OCI-LY1 (cell line): ENCODE measurements around the gene PHF23.

Experiments
- H2AFZ ChIP-seq: fragments of 200-600 bp; sonication (generic), shearing (Covaris generic); 2 replicates; pipeline ENCODE4 v1.6.0; 2014; ENCODE audit warnings: antibody characterized with exemption, mild to moderate bottlenecking, low read length
- H3F3A ChIP-seq: fragments of 200-600 bp; sonication (generic), shearing (Covaris generic); 2 replicates; pipeline ENCODE4 v1.6.0; 2014; ENCODE audit warnings: mild to moderate bottlenecking, antibody characterized with exemption, low read length, moderate library complexity; ENCODE audit not compliant: insufficient read depth
- H3K27ac ChIP-seq: fragments of 200-600 bp; sonication (generic); 2 replicates; pipeline ENCODE4 v1.5.1; 2014; ENCODE audit warnings: low read length, mixed run types, mild to moderate bottlenecking, low read depth; ENCODE audit not compliant: poor library complexity, severe bottlenecking
- H3K27me3 ChIP-seq: fragments of 200-600 bp; sonication (generic); 2 replicates; pipeline ENCODE4 v1.6.0; 2014; ENCODE audit warnings: antibody characterized with exemption, mild to moderate bottlenecking, low read length, moderate library complexity; ENCODE audit not compliant: insufficient read depth
- H3K36me3 ChIP-seq: fragments of 200-600 bp; sonication (generic); 2 replicates; pipeline ENCODE4 v1.6.1; 2014; ENCODE audit warnings: mild to moderate bottlenecking, antibody characterized with exemption, low read length, moderate library complexity, mixed read lengths; ENCODE audit not compliant: insufficient read depth
- H3K4me1 ChIP-seq: fragments of 200-600 bp; sonication (generic); 2 replicates; pipeline ENCODE4 v1.5.1; 2014; ENCODE audit warnings: mild to moderate bottlenecking, low read length, moderate library complexity; ENCODE audit not compliant: insufficient read depth, severe bottlenecking
- H3K4me2 ChIP-seq: fragments of 200-600 bp; sonication (generic), shearing (Covaris generic); 2 replicates; pipeline ENCODE4 v1.6.1; 2014; ENCODE audit warnings: low read length
- H3K4me3 ChIP-seq: fragments of 200-600 bp; sonication (generic); 2 replicates; pipeline ENCODE4 v1.5.1; 2014; ENCODE audit warnings: low read length, low read depth, mild to moderate bottlenecking, mixed read lengths; ENCODE audit not compliant: poor library complexity, severe bottlenecking
- H3K79me2 ChIP-seq: fragments of 200-600 bp; shearing (Covaris generic); 2 replicates; pipeline ENCODE4 v1.6.1; 2016; ENCODE audit warnings: mixed run types, low read length, mixed read lengths; ENCODE audit not compliant: insufficient read depth
- H3K9ac ChIP-seq: fragments of 200-600 bp; sonication (generic), shearing (Covaris generic); 2 replicates; pipeline ENCODE4 v1.6.1; 2014; ENCODE audit warnings: mild to moderate bottlenecking, low read length, mixed read lengths
- H3K9me2 ChIP-seq: fragments of 200-600 bp; sonication (generic), shearing (Covaris generic); 2 replicates; pipeline ENCODE4 v1.6.1; 2014; ENCODE audit warnings: low read depth, mild to moderate bottlenecking, low read length, mixed read lengths
- H3K9me3 ChIP-seq: fragments of 200-600 bp; shearing (Covaris generic); 2 replicates; pipeline ENCODE4 v1.6.1; 2014; ENCODE audit warnings: low read length, mixed read lengths
- H4K20me1 ChIP-seq: fragments of 200-600 bp; sonication (generic), shearing (Covaris generic); 2 replicates; pipeline ENCODE4 v1.6.0; 2016; ENCODE audit warnings: mild to moderate bottlenecking, low read length; ENCODE audit not compliant: insufficient read depth
- CTCF ChIP-seq: fragments of 200-600 bp; sonication (generic), shearing (Covaris generic); IDR thresholded peaks from 2 replicates; pipeline ENCODE4 v1.5.1; 2017; ENCODE audit warnings: mild to moderate bottlenecking, antibody characterized with exemption, low read length, moderate library complexity, mixed read lengths
- EZH2 ChIP-seq: fragments of 200-600 bp; sonication (generic), shearing (Covaris generic); IDR thresholded peaks from 2 replicates; pipeline ENCODE4 v1.8.0; 2017; ENCODE audit warnings: borderline replicate concordance, mixed run types, mild to moderate bottlenecking, antibody characterized with exemption, low read length, moderate library complexity, mixed read lengths

PHF23 gene

GRCh38 chr17:7256766-7257456 is 17.7 kb upstream of the PHF23 start:
- peaks cover 43% of the 10 kb centered on the region for H3K36me3 ChIP-seq

GRCh38 chr17:7254511-7254910 is 15.3 kb upstream of the PHF23 start:
- H3K27ac ChIP-seq, result no peak overlapping the region
- no peak overlapping the region for H3K9ac ChIP-seq
- H3K4me3 ChIP-seq, result no peak overlapping the region
- H3K79me2 ChIP-seq, result peaks cover 19% of the 10 kb centered on the region
- peaks cover 41% of the 10 kb centered on the region for H3K36me3 ChIP-seq
- no peaks in the 10 kb centered on the region for H3K27me3 ChIP-seq
- H3K4me2 ChIP-seq, result no peak overlapping the region
- no peaks in the 10 kb centered on the region for H3K9me3 ChIP-seq
- no peak overlapping the region for H2AFZ ChIP-seq
- H4K20me1 ChIP-seq, result no peaks in the 10 kb centered on the region
- no peaks in the 10 kb centered on the region for H3F3A ChIP-seq
- TF ChIP-seq CTCF (no peak), EZH2 (no peak)
- H3K4me1 ChIP-seq, result peaks cover 21% of the 10 kb centered on the region
- H3K9me2 ChIP-seq, result no peaks in the 10 kb centered on the region

More at GRCh38 chr17:7256766-7257456, 17.7 kb upstream of the PHF23 start:
- H3F3A ChIP-seq, result no peaks in the 10 kb centered on the region
- no peaks in the 10 kb centered on the region for H4K20me1 ChIP-seq
- H3K4me3 ChIP-seq, result no peak overlapping the region
- peaks cover 2% of the 10 kb centered on the region; the same call in 1 of the 2 replicates for H3K27me3 ChIP-seq
- H3K4me1 ChIP-seq, result peaks cover 20% of the 10 kb centered on the region
- H3K9me3 ChIP-seq, result no peaks in the 10 kb centered on the region
- H3K4me2 ChIP-seq, result no peak overlapping the region
- no peak overlapping the region for H2AFZ ChIP-seq
- TF ChIP-seq EZH2, result no peak
- no peak for TF ChIP-seq CTCF
- no peak overlapping the region for H3K9ac ChIP-seq
- H3K9me2 ChIP-seq, result no peaks in the 10 kb centered on the region
- no peaks in the 10 kb centered on the region for H3K79me2 ChIP-seq
- no peak overlapping the region for H3K27ac ChIP-seq

- Histone ChIP-seq H2AFZ (no peak overlapping the region), H3K27ac (no peak overlapping the region), H3K4me1 (peaks cover 32% of the 10 kb centered on the region), H3K36me3 (peaks cover 32% of the 10 kb centered on the region; the same call in 1 of the 2 replicates), H3K4me3 (peak overlapping the region; percentile 77), H4K20me1 (no peaks in the 10 kb centered on the region), H3K27me3 (no peaks in the 10 kb centered on the region), H3K9ac (peak overlapping the region; percentile 83), H3K9me2 (no peaks in the 10 kb centered on the region), H3F3A (no peaks in the 10 kb centered on the region), H3K79me2 (peaks cover 31% of the 10 kb centered on the region), H3K4me2 (peak overlapping the region; percentile 94), H3K9me3 (no peaks in the 10 kb centered on the region)
- TF ChIP-seq EZH2 (no peak), CTCF (no peak)
Observed at GRCh38 chr17:7253082-7253481, 13.8 kb upstream of the PHF23 start.
